Measurements from ENCODE around the gene GDPD4. TPM values are rescaled to one million over a fixed set of nuclear protein-coding genes. Genes with fewer than 3 reads are reported as not detected.

The GDPD4 gene
- total and polyA plus RNA-seq, 2 of the 4 experiments (the other 2 are of a cell fraction), result not detected

GRCh38 chr11:77200351-77201268 lies 100.9 kb downstream of the GDPD4 start:
- Histone ChIP-seq H4K8ac (ENCODE audit: low read depth in 2 of 2, low read length in 2 of 2) (no peak overlapping the region), H3K4me3 (ENCODE audit: insufficient read depth, low read depth, low read length) (no peak overlapping the region), H4K20me1 (ENCODE audit: insufficient read depth, low read length) (no peaks in the 10 kb centered on the region), H4K91ac (ENCODE audit: insufficient read depth, low read depth, low read length) (no peak overlapping the region), H2BK15ac (ENCODE audit: low read depth, low read length) (no peak overlapping the region), H3K4me2 (ENCODE audit: low read depth, low read length) (no peak overlapping the region), H2AK5ac (ENCODE audit: low read depth, low read length) (no peak overlapping the region), H3K14ac (replicated peaks; ENCODE audit: low read depth, low read length) (no peak overlapping the region; the same call in 1 of the 2 replicates), H3K9ac (ENCODE audit: low read depth, low read length) (no peak overlapping the region), H3K27ac (ENCODE audit: insufficient read depth, low read length) (no peak overlapping the region), H2BK120ac (ENCODE audit: low read depth, low read length) (no peak overlapping the region), H3K9me1 (ENCODE audit: insufficient read depth, low read length) (no peaks in the 10 kb centered on the region; the same call in 1 of the 2 replicates), H3K9me3 (ENCODE audit: control insufficient read depth, insufficient read depth, low read length) (no peaks in the 10 kb centered on the region), H2AK9ac (replicated peaks; ENCODE audit: low read depth, low read length, poor library complexity) (no peak overlapping the region), H3K23ac (ENCODE audit: low read depth, low read length) (no peak overlapping the region), H2BK5ac (ENCODE audit: low read depth, low read length, poor library complexity, severe bottlenecking) (no peak overlapping the region), H3K4ac (ENCODE audit: low read depth, low read length) (no peak overlapping the region), H4K5ac (ENCODE audit: low read depth, low read length) (no peak overlapping the region), H3K4me1 (ENCODE audit: control insufficient read depth, insufficient read depth, low read length) (no peaks in the 10 kb centered on the region), H3K18ac (ENCODE audit: low read depth, low read length) (no peak overlapping the region), H2AFZ (replicated peaks; ENCODE audit: low read length, poor library complexity) (no peak overlapping the region), H3K36me3 (ENCODE audit: control insufficient read depth, insufficient read depth, low read length) (no peaks in the 10 kb centered on the region), H2BK20ac (ENCODE audit: low read depth, low read length) (no peak overlapping the region), H3K27me3 (ENCODE audit: control insufficient read depth, insufficient read depth, low read length) (no peaks in the 10 kb centered on the region; the same call in 1 of the 2 replicates), H3K79me1 (ENCODE audit: low read depth in 1 of 2, low read length in 2 of 2) (no peaks in the 10 kb centered on the region), H3K56ac (ENCODE audit: extremely low read depth, insufficient read depth, low read length) (no peak overlapping the region)
- DNase-seq (no peak), ATAC-seq (ENCODE audit: low read depth) (no peak)
- BruUV-seq (replicated peaks), result no TSS peak
- intact Hi-C loops (cut with micrococcal nuclease) (no loop called here), in situ Hi-C loops (cut with MboI; ENCODE audit: low sequenced_read_pairs) (no loop called here), dilution Hi-C loops (cut with HindIII; ENCODE audit: low sequenced_read_pairs, unreplicated experiment) (no loop called here)
- CTCF ChIA-PET, result interaction anchor here (0.8 kb wide), 1 partner anchor 347 kb away, joined by 3 read pairs; no protein-coding TSS in a partner anchor
- WGBS, 2 experiments (ENCODE audit: extremely low coverage in 2 of 2, insufficient read length in 1 of 2), result 92% methylated on average over 2 of the region's 12 CpGs; no CpG with 5 or more reads in 1 of the 2 experiments
- TF ChIP-seq MAZ (IDR thresholded peaks at IDR 0.05; ENCODE audit: borderline replicate concordance, low read depth, low read length) (no peak), CHD1 (IDR thresholded peaks at IDR 0.05; ENCODE audit: low read depth, low read length) (no peak), POLR2A (IDR thresholded peaks at IDR 0.05; ENCODE audit: low read depth, low read length) (no peak), USF2 (IDR thresholded peaks at IDR 0.05; ENCODE audit: low read depth, low read length) (no peak), RCOR1 (IDR thresholded peaks at IDR 0.05; ENCODE audit: insufficient replicate concordance, low read length) (no peak), MXI1 (IDR thresholded peaks at IDR 0.05; ENCODE audit: borderline replicate concordance, low read depth, low read length) (no peak)
- POLR2A ChIA-PET (ENCODE audit: unreplicated experiment), result no interaction called here
